HepG2 (cell line): ENCODE results near the gene STIP1. TPM values are rescaled to one million over a fixed set of nuclear protein-coding genes. Genes with fewer than 3 reads are reported as not detected.

Experiments
- BRCA1 ChIP-seq: sonication (generic); formaldehyde crosslinking; IDR thresholded peaks from 2 replicates; pipeline ENCODE4 v1.4.0; 2020; ENCODE audit warnings: missing genetic modification reagents
- ESRRA ChIP-seq: sonication (generic); formaldehyde crosslinking; IDR thresholded peaks from 2 replicates; pipeline ENCODE4 v1.5.1; 2020; ENCODE audit warnings: mild to moderate bottlenecking, low read depth, missing genetic modification reagents
- PHF8 ChIP-seq: sonication (generic); formaldehyde crosslinking; IDR thresholded peaks from 2 replicates; pipeline ENCODE4 v1.5.0; 2020; ENCODE audit warnings: missing genetic modification reagents
- POGK ChIP-seq: sonication (generic); formaldehyde crosslinking; conservative IDR thresholded peaks from 2 replicates; pipeline ENCODE4 v1.8.0; 2022; ENCODE audit warnings: mild to moderate bottlenecking, moderate library complexity, missing genetic modification reagents
- SALL2 ChIP-seq: sonication (generic); formaldehyde crosslinking; IDR thresholded peaks from 2 replicates; pipeline ENCODE4 v1.8.1; 2023; ENCODE audit warnings: mild to moderate bottlenecking, missing genetic modification reagents, inconsistent platforms
- TBP ChIP-seq: sonication (generic); formaldehyde crosslinking; IDR thresholded peaks from 2 replicates; pipeline ENCODE4 v1.5.0; 2020; ENCODE audit warnings: missing genetic modification reagents
- TEF ChIP-seq: sonication (generic); formaldehyde crosslinking; IDR thresholded peaks from 2 replicates; pipeline ENCODE4 v1.5.0; 2020; ENCODE audit warnings: missing genetic modification reagents
- YEATS4 ChIP-seq: sonication (generic); formaldehyde crosslinking; IDR thresholded peaks from 2 replicates; pipeline ENCODE4 v1.4.0; 2020; ENCODE audit warnings: missing genetic modification reagents, borderline replicate concordance
- ZBTB40 ChIP-seq, 2 experiments: fragments of 450-650 bp in 1 of 2; sonication (generic) in 1 of 2; formaldehyde crosslinking in 1 of 2; IDR thresholded peaks; 2 replicates each; pipeline versions ENCODE4 v1.6.1 to v1.8.0; 2016 to 2022; ENCODE audit warnings: antibody characterized with exemption in 1 of 2, mild to moderate bottlenecking in 1 of 2, missing genetic modification reagents in 1 of 2
- ZNF121 ChIP-seq: sonication (generic); formaldehyde crosslinking; IDR thresholded peaks from 2 replicates; pipeline ENCODE4 v1.5.0; 2020; ENCODE audit warnings: mild to moderate bottlenecking, missing genetic modification reagents
- ZNF281 ChIP-seq: sonication (generic); formaldehyde crosslinking; IDR thresholded peaks from 2 replicates; pipeline ENCODE4 v1.4.0; 2020; ENCODE audit warnings: missing genetic modification reagents, borderline replicate concordance
- ZNF33B ChIP-seq: sonication (generic); formaldehyde crosslinking; IDR thresholded peaks from 2 replicates; pipeline ENCODE4 v1.5.1; 2020; ENCODE audit warnings: mild to moderate bottlenecking, missing genetic modification reagents
- ZNF446 ChIP-seq: sonication (generic); formaldehyde crosslinking; IDR thresholded peaks from 2 replicates; pipeline ENCODE4 v1.5.0; 2020; ENCODE audit warnings: mild to moderate bottlenecking, missing genetic modification reagents
- polyA plus RNA-seq, 8 experiments: library from polyadenylated mRNA; depleted of rRNA in 3 of 8; stranded (reverse) in 7 of 8; unstranded in 1 of 8; fragments of >200 nt; fragmentation: Illumina TruSeq in 4 of 8; extraction: Trizol in 4 of 8; gene quantifications; 2 replicates each; pipeline versions ENCODE4 v1.2.1 to v1.2.3, GENCODE V29; 2011 to 2016; ENCODE audit warnings: low read depth in 4 of 8, missing spikeins in 1 of 8, mixed read lengths in 1 of 8; ENCODE audit not compliant: insufficient read depth in 1 of 8
- total RNA-seq, 5 experiments: library from RNA; depleted of rRNA; stranded (reverse); fragments of >200 nt; fragmentation: Illumina TruSeq; extraction: Trizol; gene quantifications; 2 replicates each; pipeline ENCODE4 v1.2.3, GENCODE V29; 2016; ENCODE audit warnings: low read depth in 1 of 5

The STIP1 gene
- total and polyA plus RNA-seq, 2 of the 13 experiments (the other 11 are each of a cell fraction or from before 2014, with no cell fraction given) = 81.1 to 217 TPM

GRCh38 chr11:64165842-64166635 is 19.9 kb upstream of the STIP1 start, which contains the start of gene MACROD1 (continued):
- TF ChIP-seq POGK (CRISPR knock-in tag) (peak; percentile 37; the same call in 1 of the 2 replicates), ZNF33B (CRISPR knock-in tag) (peak; percentile 65; the same call in 1 of the 2 replicates), YEATS4 (CRISPR knock-in tag) (peak; percentile 81), TBP (CRISPR knock-in tag) (0 out of 2 replicates have a peak, but pooled peaks have one; percentile 15), ZBTB40 (IDR thresholded peaks at IDR 0.05) (no peak), ZBTB40 (CRISPR knock-in tag; IDR thresholded peaks at IDR 0.05) (peak; percentile 52; the same call in 1 of the 2 replicates), ZNF446 (CRISPR knock-in tag) (peak; percentile 27; the same call in 1 of the 2 replicates), ZNF121 (CRISPR knock-in tag) (peak; percentile 19; the same call in 1 of the 2 replicates), SALL2 (CRISPR knock-in tag) (peak; percentile 33), ESRRA (0 out of 2 replicates have a peak, but pooled peaks have one; percentile 15), ZNF281 (CRISPR knock-in tag) (peak; percentile 10; the same call in 1 of the 2 replicates), PHF8 (CRISPR knock-in tag) (peak; percentile 87), TEF (CRISPR knock-in tag) (peak; percentile 44; the same call in 1 of the 2 replicates), BRCA1 (0 out of 2 replicates have a peak, but pooled peaks have one; percentile 46)
